ENCODE measurements around the gene MAPK10.
"Not testable (repeated sequence)": the region's sequence is repeated elsewhere in the genome, so short reads cannot be mapped to it uniquely, and the experiment has no call there.

The MAPK10 gene

GRCh38 chr4:86031927-86032326, 327.9 kb downstream of the MAPK10 start:
- DNase-seq: no peak

DNA sequence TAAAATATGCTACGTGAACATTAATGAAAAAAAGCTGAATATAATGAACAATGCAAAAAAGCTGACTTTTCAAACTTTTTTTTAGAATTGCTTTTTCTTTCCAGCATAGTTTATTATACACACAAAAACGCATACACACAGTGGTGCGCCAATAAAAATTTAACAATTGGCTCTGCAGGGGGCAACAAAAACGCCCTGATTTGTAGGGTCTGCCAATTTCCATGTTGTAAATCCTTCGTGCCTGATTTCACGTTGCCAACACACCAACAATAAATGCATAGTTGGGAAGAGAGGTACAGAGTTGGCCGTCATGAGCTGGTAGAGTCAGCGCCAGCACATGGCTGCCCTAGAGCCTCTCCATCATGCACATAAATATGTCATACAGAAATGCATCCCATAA, 333.1 kb downstream of the MAPK10 start:
- DNase-seq: no peak

GRCh38 chr4:86021671-86022070, 338.2 kb downstream of the MAPK10 start:
- not testable (repeated sequence) for DNase-seq

DNA sequence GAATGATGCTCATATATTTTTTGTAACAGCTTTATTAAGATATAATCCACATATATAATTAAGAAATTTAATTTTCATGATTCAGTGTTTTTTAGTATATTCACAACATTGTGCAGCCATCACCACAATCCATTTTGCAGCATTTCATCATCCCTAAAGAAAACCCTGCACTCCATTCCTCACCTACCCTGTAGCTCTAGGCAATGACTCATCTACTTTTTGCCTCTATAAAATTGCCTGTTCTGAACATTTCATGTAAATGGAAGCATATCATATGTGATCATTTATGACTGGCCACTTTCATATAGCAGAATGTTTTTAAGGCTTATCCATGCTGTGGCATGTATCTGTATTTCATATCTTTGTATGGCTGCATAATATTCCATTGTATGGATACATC, 339.9 kb downstream of the MAPK10 start:
- DNase-seq: no peak

DNA sequence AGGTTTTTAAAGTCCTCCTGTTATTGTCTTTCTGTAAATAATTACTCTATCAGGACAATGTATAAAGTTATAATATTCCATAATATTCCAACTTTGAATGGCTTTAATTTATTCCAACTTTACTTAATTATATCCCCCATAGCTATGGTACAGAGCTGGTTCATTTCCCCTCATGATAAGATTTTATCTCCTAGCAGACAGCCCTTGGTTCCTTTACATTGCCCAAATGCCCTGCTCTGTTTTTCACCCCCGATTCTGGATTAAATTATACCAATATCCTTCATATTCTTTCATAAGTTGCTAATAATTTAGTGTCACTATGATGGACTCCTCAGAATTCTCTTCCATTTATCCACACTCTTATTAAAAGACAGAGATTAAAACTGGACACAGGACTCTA, 340.5 kb downstream of the MAPK10 start:
- DNase-seq: no peak

DNA sequence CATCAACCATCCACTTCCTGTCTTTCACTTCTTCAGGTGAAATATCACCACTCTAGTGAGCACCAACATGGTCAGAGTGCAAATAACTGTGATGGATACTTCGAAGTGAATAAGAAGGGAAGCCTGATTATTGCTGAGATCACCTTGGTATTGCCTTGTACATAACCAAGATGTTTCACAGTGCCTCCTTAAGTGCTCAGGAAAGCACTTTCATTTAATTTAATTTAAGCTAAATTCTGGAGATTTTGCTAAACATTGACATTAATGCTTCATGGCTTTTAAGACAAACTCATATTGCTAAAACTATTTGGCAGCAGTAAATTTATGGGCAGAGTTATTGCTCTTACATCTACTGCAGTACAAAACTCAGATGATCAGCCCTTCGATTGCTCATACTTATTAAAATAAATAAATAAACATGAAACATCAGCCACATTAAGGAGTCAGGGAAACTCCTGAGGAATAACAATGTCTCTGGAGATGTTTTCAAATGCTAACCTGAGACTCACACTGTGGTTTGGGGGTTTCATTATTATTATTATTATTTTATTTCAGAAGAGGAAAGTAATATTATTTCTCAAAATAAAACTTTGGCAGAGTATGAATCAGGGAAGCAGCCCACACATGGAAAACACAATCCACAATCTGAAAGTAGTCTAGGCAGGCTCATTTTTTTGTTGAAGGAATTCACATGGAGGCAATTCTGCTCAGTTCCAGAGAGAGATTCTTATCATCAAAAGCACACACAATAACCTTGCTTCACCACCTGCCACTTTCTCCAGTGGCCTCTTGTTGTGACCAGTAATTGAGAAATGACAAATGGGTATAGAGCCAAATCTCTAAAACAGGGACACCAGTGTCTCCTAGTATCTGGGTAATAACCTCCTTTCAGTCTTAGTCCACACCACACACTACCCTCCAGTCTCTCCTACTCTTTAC, 344.2 kb downstream of the MAPK10 start:
- DNase-seq: no peak

GRCh38 chr4:86014599-86014998, 345.3 kb downstream of the MAPK10 start:
- no peak for DNase-seq

DNA sequence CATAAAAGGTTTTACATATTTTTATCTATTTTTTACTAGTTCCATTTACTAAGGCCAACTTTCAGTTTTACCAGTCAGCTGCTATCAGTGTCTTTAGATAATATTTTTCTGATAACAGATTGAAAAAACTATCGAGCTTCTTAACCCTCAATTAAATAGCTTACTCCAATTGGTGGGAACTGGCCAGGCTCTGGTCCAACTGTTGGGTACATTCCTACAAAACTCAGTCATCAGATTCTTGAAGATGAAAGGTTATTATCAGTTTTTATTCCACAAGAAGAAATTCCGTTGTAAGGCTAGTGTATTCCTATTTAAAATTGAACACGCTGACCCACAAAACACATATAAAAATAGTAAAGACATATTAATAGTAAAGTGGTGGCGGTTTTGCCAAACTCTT, 346.2 kb downstream of the MAPK10 start:
- DNase-seq: no peak

GRCh38 chr4:86011117-86011516, 348.7 kb downstream of the MAPK10 start:
- DNase-seq: no peak

DNA sequence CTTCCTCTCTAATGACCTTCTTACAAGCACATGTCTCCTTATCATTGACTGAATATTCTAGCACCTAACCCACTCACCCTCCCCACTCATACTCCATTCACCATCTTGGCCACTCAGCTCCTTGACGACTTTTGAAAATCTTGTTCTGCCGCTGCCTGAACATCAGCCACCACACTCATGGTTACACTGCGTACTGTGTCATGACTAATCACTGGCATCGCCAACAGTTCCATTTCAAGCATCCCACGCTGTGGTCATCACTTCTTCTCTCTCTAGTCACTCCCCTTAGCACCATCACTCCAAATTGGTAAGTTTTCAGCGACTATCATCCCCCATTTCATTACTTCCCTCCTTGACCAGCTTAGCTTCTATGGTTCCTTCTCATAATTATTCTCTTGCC, 352.8 kb downstream of the MAPK10 start:
- DNase-seq: no peak

GRCh38 chr4:86006057-86006456, 353.8 kb downstream of the MAPK10 start:
- no peak for DNase-seq

DNA sequence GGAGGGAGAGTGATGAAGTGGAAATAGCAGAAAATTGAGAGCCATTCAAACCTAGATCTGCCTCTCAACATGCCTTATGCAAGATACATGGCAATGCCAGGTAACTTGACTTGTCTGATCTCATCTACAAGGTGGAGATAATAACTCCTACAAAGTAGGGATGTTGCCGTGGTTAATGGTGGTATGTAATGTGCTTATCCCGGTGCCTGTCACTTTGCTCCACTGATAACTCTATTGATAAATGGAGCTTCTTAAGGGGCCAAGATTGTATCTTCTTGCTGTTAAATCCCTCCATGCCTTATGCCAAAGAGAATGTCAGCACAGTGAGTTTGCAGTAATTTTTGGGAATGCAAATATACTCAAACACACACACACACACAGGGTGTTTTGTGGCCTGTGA, 355.8 kb downstream of the MAPK10 start:
- DNase-seq: no peak

DNA sequence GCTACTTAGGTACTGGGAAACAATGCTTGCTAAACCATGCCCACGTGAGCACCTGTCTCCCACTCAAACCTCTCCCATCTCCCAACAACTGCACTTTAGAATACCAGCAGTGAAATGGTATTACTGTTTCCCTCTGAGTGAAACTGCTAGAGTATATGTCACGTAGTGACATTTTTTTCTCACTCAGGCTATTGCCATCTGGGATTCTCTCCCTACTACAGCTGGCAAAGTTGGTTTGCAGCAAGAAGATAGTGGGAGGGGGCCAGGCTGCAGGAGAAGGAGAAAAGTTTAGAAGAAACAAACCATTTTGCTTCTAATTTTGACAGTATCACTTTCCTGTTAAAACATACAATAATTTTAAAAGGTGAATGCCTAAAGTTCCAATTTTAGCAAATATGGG, 358.3 kb downstream of the MAPK10 start:
- no peak for DNase-seq

DNA sequence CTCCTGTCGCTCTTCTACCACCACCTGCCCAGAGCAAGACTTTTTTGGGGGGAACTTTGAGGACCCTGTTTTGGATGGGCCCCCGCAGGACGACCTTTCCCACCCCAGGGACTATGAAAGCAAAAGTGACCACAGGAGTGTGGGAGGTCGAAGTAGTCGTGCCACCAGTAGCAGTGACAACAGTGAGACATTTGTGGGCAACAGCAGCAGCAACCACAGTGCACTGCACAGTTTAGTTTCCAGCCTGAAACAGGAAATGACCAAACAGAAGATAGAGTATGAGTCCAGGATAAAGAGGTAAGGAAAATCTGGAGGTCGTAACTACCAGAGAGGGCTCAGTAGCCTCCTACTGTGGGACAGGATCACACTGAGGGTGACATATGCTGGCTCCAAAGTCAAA, 364.5 kb downstream of the MAPK10 start:
- DNase-seq: no peak

GRCh38 chr4:85994576-85994975, 365.3 kb downstream of the MAPK10 start:
- DNase-seq: no peak

GRCh38 chr4:85993641-85994040, 366.2 kb downstream of the MAPK10 start:
- no peak for DNase-seq

DNA sequence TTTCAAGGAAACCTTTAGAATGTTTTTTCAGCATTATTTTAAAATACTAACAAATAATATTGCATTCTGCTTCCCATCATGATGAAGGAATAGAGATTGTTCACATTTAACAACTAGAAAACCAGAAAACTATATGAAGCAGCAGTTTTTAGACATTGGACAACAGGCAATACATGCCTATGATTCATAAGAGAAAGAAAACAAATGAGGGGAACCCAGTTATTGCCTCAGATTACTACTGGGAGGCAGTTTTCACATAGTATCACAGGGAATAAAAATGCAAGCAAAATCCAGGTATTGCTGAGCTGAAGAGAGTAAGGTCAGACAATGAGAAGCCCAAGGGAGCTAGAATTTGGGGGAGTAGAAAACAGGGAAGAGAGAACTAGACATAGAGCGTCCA, 373.6 kb downstream of the MAPK10 start:
- no peak for DNase-seq

DNA sequence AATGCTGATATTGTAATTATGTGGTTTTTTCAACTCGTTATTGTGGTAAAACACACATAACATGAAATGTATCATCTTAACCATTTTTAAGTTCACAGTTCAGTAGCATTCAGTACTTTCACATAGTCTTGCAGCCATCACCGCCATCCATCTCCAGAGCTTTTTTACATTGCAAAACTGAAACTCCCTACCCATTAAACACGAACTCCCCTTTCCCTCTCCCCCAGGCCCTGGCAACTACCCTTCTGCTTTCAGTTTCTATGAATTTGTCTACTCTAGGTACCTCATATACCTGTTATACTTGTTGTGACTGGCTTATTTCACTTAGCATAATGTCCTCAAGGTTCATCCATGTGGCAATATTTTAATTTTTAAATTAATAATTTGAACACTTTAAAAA, 380.6 kb downstream of the MAPK10 start:
- no peak for DNase-seq

- DNase-seq: no peak
Measured at GRCh38 chr4:85970535-85970934, 389.3 kb downstream of the MAPK10 start.

DNA sequence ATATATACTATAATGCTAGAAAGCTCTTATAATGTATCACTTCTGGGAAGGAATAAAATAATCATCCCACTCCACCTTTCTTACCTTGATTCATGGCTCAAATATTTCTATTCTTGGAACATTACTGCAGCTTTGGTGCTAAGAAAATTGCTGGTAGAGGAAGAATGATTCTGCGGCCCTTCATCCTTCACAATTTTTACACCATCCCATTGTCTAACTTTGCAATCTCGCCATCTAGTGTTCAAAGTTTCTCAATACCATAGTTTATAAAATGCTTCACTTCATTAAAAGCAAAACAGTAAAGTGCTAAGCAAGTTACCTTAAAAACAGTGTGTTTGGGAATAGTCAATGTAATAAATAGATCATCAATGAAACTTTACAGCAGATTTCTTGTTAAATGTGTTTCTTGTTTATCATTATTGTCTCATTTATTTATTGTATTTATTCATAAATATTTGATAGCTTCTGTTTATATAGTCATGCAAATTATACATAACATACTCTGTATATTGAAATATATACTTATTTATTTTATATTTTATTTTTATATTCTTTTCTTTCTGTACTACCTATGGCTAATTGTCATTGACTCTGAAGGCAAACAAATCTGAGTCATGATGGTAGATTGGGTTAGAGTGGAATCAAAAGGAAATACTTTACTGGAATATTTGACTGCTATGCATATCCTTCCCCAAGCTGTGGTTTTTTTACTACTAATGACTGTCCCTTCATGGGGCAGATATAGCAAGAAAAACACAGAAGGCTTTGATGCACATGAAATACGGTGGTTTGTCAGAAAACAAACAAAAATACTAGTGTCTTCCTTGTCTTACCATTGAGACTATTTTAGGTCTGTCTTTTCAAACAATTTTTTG, 390.7 kb downstream of the MAPK10 start:
- no peak for DNase-seq

GRCh38 chr4:85967872-85968271, 392.0 kb downstream of the MAPK10 start:
- no peak for DNase-seq

DNA sequence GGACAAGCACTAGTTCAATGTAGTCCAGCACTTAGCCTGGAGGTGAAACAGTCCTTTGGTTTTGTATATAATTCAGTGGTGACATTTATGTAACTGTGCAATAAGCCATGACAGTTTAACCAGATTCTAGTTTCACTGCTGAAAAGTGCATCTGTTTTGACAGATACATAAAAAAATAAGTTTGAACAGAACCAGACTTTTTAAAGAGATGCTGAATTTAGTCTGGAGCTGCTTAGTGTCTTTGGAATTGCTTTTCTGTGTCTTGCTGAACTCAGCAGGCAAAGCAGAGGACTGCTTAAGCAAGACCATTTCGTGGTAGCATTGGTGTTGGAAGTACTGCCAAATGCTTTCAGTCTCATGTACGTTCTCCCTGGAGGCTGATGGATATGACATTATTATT, 393.5 kb downstream of the MAPK10 start:
- DNase-seq: no peak

DNA sequence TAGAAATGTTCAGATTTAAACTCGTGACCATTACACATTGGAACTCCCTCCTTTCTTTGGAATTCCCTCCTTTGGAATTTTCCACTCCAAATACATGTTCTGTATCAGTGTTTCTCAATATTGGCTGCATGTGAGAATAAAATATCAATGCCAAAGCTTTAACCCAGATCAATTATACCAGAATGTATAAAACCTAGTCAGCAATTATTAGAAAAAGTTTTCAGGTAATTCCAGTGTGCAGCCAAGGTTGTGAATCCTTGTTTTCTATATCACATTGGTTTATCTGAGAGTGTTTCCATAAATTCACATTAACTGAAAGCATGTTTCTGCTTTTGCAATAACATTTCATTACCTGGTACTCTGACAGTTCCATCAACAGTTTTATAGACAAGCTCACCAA, 394.3 kb downstream of the MAPK10 start:
- no peak for DNase-seq

- not testable (repeated sequence) for DNase-seq
Measured at GRCh38 chr4:85965017-85965416, 394.8 kb downstream of the MAPK10 start.

Measured in NCI-H1436 treated with DMSO at 0.1 percent for 48 hours (cell line).